ENCODE measurements around the gene LMO1.

Gene LMO1

DNA sequence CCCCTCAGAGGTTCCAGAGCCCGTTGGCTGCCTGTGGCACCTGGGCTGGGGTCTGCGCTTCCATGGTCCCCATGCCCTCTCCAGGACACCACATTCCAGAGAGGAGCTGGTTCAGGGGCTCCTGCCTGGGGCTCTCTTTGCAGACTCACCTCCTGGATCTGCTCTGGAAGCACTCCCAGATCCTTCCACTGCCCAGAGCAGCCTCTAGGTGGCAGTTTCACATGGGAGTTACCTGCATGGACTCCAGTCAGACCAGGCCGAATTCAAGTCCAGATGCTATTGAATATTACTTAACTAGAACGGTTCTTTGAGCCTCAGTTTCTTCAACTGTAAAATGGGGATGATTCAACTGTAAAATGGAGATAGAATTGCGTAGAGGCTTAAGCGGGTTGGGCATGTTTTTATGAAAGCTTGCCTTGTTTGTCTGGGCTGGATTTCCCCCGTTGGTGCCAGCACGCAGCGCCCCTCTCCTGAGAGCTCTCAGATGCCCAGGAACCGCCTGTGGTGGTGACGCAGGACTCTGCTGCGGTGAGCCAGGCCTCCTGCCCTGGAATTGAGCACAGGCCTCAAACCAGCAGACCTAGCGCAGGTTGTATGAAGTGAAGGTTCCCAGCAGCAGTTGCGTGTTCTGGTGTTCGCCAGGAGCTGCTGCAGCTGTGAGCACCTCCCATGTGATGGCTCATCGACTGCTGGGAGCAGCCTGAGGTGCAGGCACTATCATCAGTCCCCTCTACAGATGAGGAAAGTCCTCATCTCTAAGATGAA, 44.2 kb downstream of the LMO1 start:
- TF ChIP-seq, protein P1, sequence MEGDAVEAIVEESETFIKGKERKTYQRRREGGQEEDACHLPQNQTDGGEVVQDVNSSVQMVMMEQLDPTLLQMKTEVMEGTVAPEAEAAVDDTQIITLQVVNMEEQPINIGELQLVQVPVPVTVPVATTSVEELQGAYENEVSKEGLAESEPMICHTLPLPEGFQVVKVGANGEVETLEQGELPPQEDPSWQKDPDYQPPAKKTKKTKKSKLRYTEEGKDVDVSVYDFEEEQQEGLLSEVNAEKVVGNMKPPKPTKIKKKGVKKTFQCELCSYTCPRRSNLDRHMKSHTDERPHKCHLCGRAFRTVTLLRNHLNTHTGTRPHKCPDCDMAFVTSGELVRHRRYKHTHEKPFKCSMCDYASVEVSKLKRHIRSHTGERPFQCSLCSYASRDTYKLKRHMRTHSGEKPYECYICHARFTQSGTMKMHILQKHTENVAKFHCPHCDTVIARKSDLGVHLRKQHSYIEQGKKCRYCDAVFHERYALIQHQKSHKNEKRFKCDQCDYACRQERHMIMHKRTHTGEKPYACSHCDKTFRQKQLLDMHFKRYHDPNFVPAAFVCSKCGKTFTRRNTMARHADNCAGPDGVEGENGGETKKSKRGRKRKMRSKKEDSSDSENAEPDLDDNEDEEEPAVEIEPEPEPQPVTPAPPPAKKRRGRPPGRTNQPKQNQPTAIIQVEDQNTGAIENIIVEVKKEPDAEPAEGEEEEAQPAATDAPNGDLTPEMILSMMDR (IDR thresholded peaks at IDR 0.05; ENCODE audit: insufficient read depth, low read length, poor library complexity, severe bottlenecking), result peak; percentile 85
- Histone ChIP-seq H3K4me3 (replicated peaks; ENCODE audit: low read depth, low read length) (no peak overlapping the region), H3K27me3 (replicated peaks; ENCODE audit: control insufficient read depth, insufficient read depth, low read length) (no peaks in the 10 kb centered on the region; the same call in 1 of the 2 replicates), H3K36me3 (ENCODE audit: control insufficient read depth, insufficient read depth, low read length) (no peaks in the 10 kb centered on the region)
- no peak for DNase-seq (ENCODE audit: extremely low read depth, insufficient read length)

GRCh38 chr11:8218840-8219239, 44.8 kb downstream of the LMO1 start:
- Histone ChIP-seq H3K4me3 (replicated peaks; ENCODE audit: low read depth, low read length) (no peak overlapping the region), H3K36me3 (ENCODE audit: control insufficient read depth, insufficient read depth, low read length) (no peaks in the 10 kb centered on the region), H3K27me3 (replicated peaks; ENCODE audit: control insufficient read depth, insufficient read depth, low read length) (no peaks in the 10 kb centered on the region; the same call in 1 of the 2 replicates)
- no peak for DNase-seq (ENCODE audit: extremely low read depth, insufficient read length)
- TF ChIP-seq, protein P1 (IDR thresholded peaks at IDR 0.05; ENCODE audit: insufficient read depth, low read length, poor library complexity, severe bottlenecking), result no peak

DNA sequence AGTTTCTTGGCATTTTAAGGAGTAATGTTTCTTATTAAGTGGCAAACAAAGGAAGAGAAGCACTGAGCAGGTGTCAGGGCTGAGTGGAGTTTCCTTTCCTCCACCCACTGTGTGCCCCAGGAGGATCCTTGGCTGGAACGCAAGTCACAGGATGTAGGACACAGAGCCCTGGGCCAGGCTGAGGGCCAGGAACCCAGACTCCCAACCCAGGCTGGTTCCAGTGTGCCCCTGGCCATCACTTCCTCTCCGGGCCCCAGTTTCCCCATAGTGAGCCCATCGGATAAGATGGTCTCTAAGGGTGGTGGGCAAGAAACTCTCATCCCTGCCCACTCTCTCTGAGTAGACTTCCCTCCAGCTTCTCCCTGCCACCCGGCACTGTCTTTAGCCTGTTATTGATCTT, 45.3 kb downstream of the LMO1 start:
- Histone ChIP-seq H3K4me3 (replicated peaks; ENCODE audit: low read depth, low read length) (no peak overlapping the region), H3K27me3 (replicated peaks; ENCODE audit: control insufficient read depth, insufficient read depth, low read length) (no peaks in the 10 kb centered on the region; the same call in 1 of the 2 replicates), H3K36me3 (ENCODE audit: control insufficient read depth, insufficient read depth, low read length) (no peaks in the 10 kb centered on the region)
- TF ChIP-seq, protein P1 (IDR thresholded peaks at IDR 0.05; ENCODE audit: insufficient read depth, low read length, poor library complexity, severe bottlenecking), result no peak
- no peak for DNase-seq (ENCODE audit: extremely low read depth, insufficient read length)

DNA sequence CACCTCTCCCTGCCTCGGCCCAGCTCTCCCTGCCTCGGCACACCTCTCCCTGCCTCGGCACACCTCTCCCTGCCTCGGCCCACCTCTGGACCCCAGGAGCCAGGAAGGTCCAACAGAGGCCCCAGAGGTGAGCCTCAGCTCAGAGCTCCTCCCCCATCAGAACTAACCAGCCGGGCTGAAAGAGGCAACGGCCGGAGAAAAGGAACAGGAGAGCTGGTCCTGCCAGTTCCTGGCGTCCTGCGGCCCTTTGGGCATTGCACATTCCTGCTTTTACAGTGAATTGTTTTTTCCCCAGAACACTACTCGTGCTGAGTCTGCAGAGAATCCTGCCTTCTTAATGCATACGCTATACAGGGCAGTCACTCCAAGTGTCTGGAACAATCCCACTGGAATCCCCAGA, 45.8 kb downstream of the LMO1 start:
- Histone ChIP-seq H3K27me3 (replicated peaks; ENCODE audit: control insufficient read depth, insufficient read depth, low read length) (no peaks in the 10 kb centered on the region; the same call in 1 of the 2 replicates), H3K36me3 (ENCODE audit: control insufficient read depth, insufficient read depth, low read length) (no peaks in the 10 kb centered on the region), H3K4me3 (replicated peaks; ENCODE audit: low read depth, low read length) (no peak overlapping the region)
- TF ChIP-seq, protein P1 (IDR thresholded peaks at IDR 0.05; ENCODE audit: insufficient read depth, low read length, poor library complexity, severe bottlenecking), result no peak
- no peak for DNase-seq (ENCODE audit: extremely low read depth, insufficient read length)

DNA sequence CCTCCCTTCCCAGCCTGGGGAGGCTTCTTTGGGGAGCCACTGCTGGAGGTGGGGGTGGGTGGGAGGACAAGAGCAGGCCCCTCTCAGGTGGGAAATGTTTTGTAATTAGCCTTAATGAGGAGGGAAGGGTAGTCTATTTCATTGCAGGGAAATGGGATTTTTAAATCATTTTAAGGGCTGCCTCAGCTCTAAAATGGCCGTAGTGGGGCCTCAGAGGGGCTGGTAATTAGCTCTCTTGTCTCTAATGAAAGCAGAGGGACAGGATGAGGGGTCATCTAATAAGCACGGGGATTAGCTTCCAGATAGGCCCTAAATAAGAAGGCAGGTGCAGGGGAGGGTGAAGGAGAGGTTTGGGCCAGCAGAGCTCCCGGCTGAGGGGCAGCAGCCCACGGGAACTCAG, 46.5 kb downstream of the LMO1 start:
- Histone ChIP-seq H3K4me3 (replicated peaks; ENCODE audit: low read depth, low read length) (no peak overlapping the region), H3K27me3 (replicated peaks; ENCODE audit: control insufficient read depth, insufficient read depth, low read length) (no peaks in the 10 kb centered on the region; the same call in 1 of the 2 replicates), H3K36me3 (ENCODE audit: control insufficient read depth, insufficient read depth, low read length) (no peaks in the 10 kb centered on the region)
- DNase-seq (ENCODE audit: extremely low read depth, insufficient read length), result no peak
- TF ChIP-seq, protein P1 (IDR thresholded peaks at IDR 0.05; ENCODE audit: insufficient read depth, low read length, poor library complexity, severe bottlenecking), result no peak
